ENCODE results near the gene CTPS2.

The CTPS2 gene

GRCh38 chrX:16658284-16658683 lies 54.2 kb downstream of the CTPS2 start:
- Histone ChIP-seq H3K9me3 (ENCODE audit: control insufficient read depth, insufficient read depth, low read length) (no peaks in the 10 kb centered on the region), H3K27me3 (ENCODE audit: control insufficient read depth, insufficient read depth, low read length) (no peaks in the 10 kb centered on the region), H3K4me3 (ENCODE audit: low read length) (no peak overlapping the region), H3K27ac (ENCODE audit: low read length) (no peak overlapping the region), H3K4me1 (ENCODE audit: control insufficient read depth, insufficient read depth, low read length) (no peaks in the 10 kb centered on the region), H3K36me3 (ENCODE audit: control insufficient read depth, insufficient read depth, low read length) (no peaks in the 10 kb centered on the region; the same call in 1 of the 2 replicates)
- no peak for DNase-seq (ENCODE audit: low read depth, low spot score)
- no CpG with 5 or more reads among the region's 2 CpGs for WGBS (ENCODE audit: insufficient coverage, insufficient read length)

- DNase-seq (ENCODE audit: low read depth, low spot score), result no peak
- Histone ChIP-seq H3K27ac (ENCODE audit: low read length) (no peak overlapping the region), H3K36me3 (ENCODE audit: control insufficient read depth, insufficient read depth, low read length) (no peaks in the 10 kb centered on the region; the same call in 1 of the 2 replicates), H3K4me3 (ENCODE audit: low read length) (no peak overlapping the region), H3K4me1 (ENCODE audit: control insufficient read depth, insufficient read depth, low read length) (no peaks in the 10 kb centered on the region), H3K9me3 (ENCODE audit: control insufficient read depth, insufficient read depth, low read length) (no peaks in the 10 kb centered on the region), H3K27me3 (ENCODE audit: control insufficient read depth, insufficient read depth, low read length) (no peaks in the 10 kb centered on the region)
- WGBS (ENCODE audit: insufficient coverage, insufficient read length), result no CpG with 5 or more reads among the region's 3 CpGs
These were observed 58.4 kb downstream of the CTPS2 start for GRCh38 chrX:16654093-16654492.

- H3K9me3 ChIP-seq (ENCODE audit: control insufficient read depth, insufficient read depth, low read length), result no peaks in the 10 kb centered on the region
- H3K27ac ChIP-seq (ENCODE audit: low read length), result no peak overlapping the region
- DNase-seq (ENCODE audit: low read depth, low spot score), result no peak
- H3K4me1 ChIP-seq (ENCODE audit: control insufficient read depth, insufficient read depth, low read length), result no peaks in the 10 kb centered on the region
- no peaks in the 10 kb centered on the region; the same call in 1 of the 2 replicates for H3K36me3 ChIP-seq (ENCODE audit: control insufficient read depth, insufficient read depth, low read length)
- no peak overlapping the region for H3K4me3 ChIP-seq (ENCODE audit: low read length)
- whole genome bisulfite sequencing (ENCODE audit: insufficient coverage, insufficient read length), result no CpG with 5 or more reads among the region's 7 CpGs
- no peaks in the 10 kb centered on the region for H3K27me3 ChIP-seq (ENCODE audit: control insufficient read depth, insufficient read depth, low read length)
These were observed 59.0 kb downstream of the CTPS2 start for GRCh38 chrX:16653424-16653823.

- WGBS (ENCODE audit: insufficient coverage, insufficient read length), result no CpG with 5 or more reads among the region's 4 CpGs
- no peaks in the 10 kb centered on the region for H3K4me1 ChIP-seq (ENCODE audit: control insufficient read depth, insufficient read depth, low read length)
- H3K4me3 ChIP-seq (ENCODE audit: low read length), result no peak overlapping the region
- H3K9me3 ChIP-seq (ENCODE audit: control insufficient read depth, insufficient read depth, low read length), result no peaks in the 10 kb centered on the region
- no peaks in the 10 kb centered on the region for H3K27me3 ChIP-seq (ENCODE audit: control insufficient read depth, insufficient read depth, low read length)
- H3K36me3 ChIP-seq (ENCODE audit: control insufficient read depth, insufficient read depth, low read length), result no peaks in the 10 kb centered on the region; the same call in 1 of the 2 replicates
- DNase-seq (ENCODE audit: low read depth, low spot score), result no peak
- no peak overlapping the region for H3K27ac ChIP-seq (ENCODE audit: low read length)
These were observed 61.0 kb downstream of the CTPS2 start for GRCh38 chrX:16651391-16652024.

GRCh38 chrX:16649858-16650257 lies 62.6 kb downstream of the CTPS2 start, which contains the start of gene S100G:
Gene S100G (plus strand): TSS chrX:16650158. CDS start chrX:16651007, 849 bp downstream.
- no peaks in the 10 kb centered on the region for H3K27me3 ChIP-seq (ENCODE audit: control insufficient read depth, insufficient read depth, low read length)
- no peak for DNase-seq (ENCODE audit: low read depth, low spot score)
- H3K4me3 ChIP-seq (ENCODE audit: low read length), result no peak within 1 kb of the TSS
- no peaks in the 10 kb centered on the region for H3K9me3 ChIP-seq (ENCODE audit: control insufficient read depth, insufficient read depth, low read length)
- H3K27ac ChIP-seq (ENCODE audit: low read length), result no peak within 1 kb of the TSS
- H3K36me3 ChIP-seq (ENCODE audit: control insufficient read depth, insufficient read depth, low read length), result no peaks in the 10 kb centered on the region; the same call in 1 of the 2 replicates
- no peaks in the 10 kb centered on the region for H3K4me1 ChIP-seq (ENCODE audit: control insufficient read depth, insufficient read depth, low read length)
- no CpG with 5 or more reads among the region's 4 CpGs for WGBS (ENCODE audit: insufficient coverage, insufficient read length)

GRCh38 chrX:16646366-16647138 lies 65.9 kb downstream of the CTPS2 start:
- WGBS (ENCODE audit: insufficient coverage, insufficient read length), result no CpG with 5 or more reads among the region's 4 CpGs
- no peaks in the 10 kb centered on the region for H3K9me3 ChIP-seq (ENCODE audit: control insufficient read depth, insufficient read depth, low read length)

GRCh38 chrX:16643176-16643575 lies 69.3 kb downstream of the CTPS2 start:
- H3K27me3 ChIP-seq (ENCODE audit: control insufficient read depth, insufficient read depth, low read length), result no peaks in the 10 kb centered on the region
- H3K27ac ChIP-seq (ENCODE audit: low read length), result no peak overlapping the region
- H3K4me3 ChIP-seq (ENCODE audit: low read length), result no peak overlapping the region
- H3K36me3 ChIP-seq (ENCODE audit: control insufficient read depth, insufficient read depth, low read length), result no peaks in the 10 kb centered on the region
- peaks cover 1% of the 10 kb centered on the region; the same call in 1 of the 2 replicates for H3K4me1 ChIP-seq (ENCODE audit: control insufficient read depth, insufficient read depth, low read length)
- no peaks in the 10 kb centered on the region for H3K9me3 ChIP-seq (ENCODE audit: control insufficient read depth, insufficient read depth, low read length)
- no peak for DNase-seq (ENCODE audit: low read depth, low spot score)
- no CpG with 5 or more reads among the region's 5 CpGs for WGBS (ENCODE audit: insufficient coverage, insufficient read length)

More at GRCh38 chrX:16646366-16647138, 65.9 kb downstream of the CTPS2 start:
- Histone ChIP-seq H3K4me1 (ENCODE audit: control insufficient read depth, insufficient read depth, low read length) (peaks cover 1% of the 10 kb centered on the region; the same call in 1 of the 2 replicates), H3K36me3 (ENCODE audit: control insufficient read depth, insufficient read depth, low read length) (no peaks in the 10 kb centered on the region), H3K27me3 (ENCODE audit: control insufficient read depth, insufficient read depth, low read length) (no peaks in the 10 kb centered on the region), H3K4me3 (ENCODE audit: low read length) (no peak overlapping the region), H3K27ac (ENCODE audit: low read length) (no peak overlapping the region)
- no peak for DNase-seq (ENCODE audit: low read depth, low spot score)

GRCh38 chrX:16640823-16641222 lies 71.6 kb downstream of the CTPS2 start:
- no peak overlapping the region for H3K4me3 ChIP-seq (ENCODE audit: low read length)
- no peak for DNase-seq (ENCODE audit: low read depth, low spot score)
- H3K9me3 ChIP-seq (ENCODE audit: control insufficient read depth, insufficient read depth, low read length), result no peaks in the 10 kb centered on the region
- H3K27me3 ChIP-seq (ENCODE audit: control insufficient read depth, insufficient read depth, low read length), result no peaks in the 10 kb centered on the region
- peaks cover 1% of the 10 kb centered on the region; the same call in 1 of the 2 replicates for H3K4me1 ChIP-seq (ENCODE audit: control insufficient read depth, insufficient read depth, low read length)
- H3K36me3 ChIP-seq (ENCODE audit: control insufficient read depth, insufficient read depth, low read length), result no peaks in the 10 kb centered on the region
- H3K27ac ChIP-seq (ENCODE audit: low read length), result no peak overlapping the region
- WGBS (ENCODE audit: insufficient coverage, insufficient read length), result no CpG with 5 or more reads among the region's 4 CpGs

- WGBS (ENCODE audit: insufficient coverage, insufficient read length), result no CpG with 5 or more reads among the region's 6 CpGs
- Histone ChIP-seq H3K27ac (ENCODE audit: low read length) (no peak overlapping the region), H3K4me1 (ENCODE audit: control insufficient read depth, insufficient read depth, low read length) (peaks cover 1% of the 10 kb centered on the region; the same call in 1 of the 2 replicates), H3K9me3 (ENCODE audit: control insufficient read depth, insufficient read depth, low read length) (no peaks in the 10 kb centered on the region), H3K27me3 (ENCODE audit: control insufficient read depth, insufficient read depth, low read length) (no peaks in the 10 kb centered on the region), H3K4me3 (ENCODE audit: low read length) (no peak overlapping the region), H3K36me3 (ENCODE audit: control insufficient read depth, insufficient read depth, low read length) (no peaks in the 10 kb centered on the region)
- DNase-seq (ENCODE audit: low read depth, low spot score), result no peak
These were observed 72.5 kb downstream of the CTPS2 start for GRCh38 chrX:16639966-16640365.

- H3K27ac ChIP-seq (ENCODE audit: low read length), result no peak overlapping the region
- H3K36me3 ChIP-seq (ENCODE audit: control insufficient read depth, insufficient read depth, low read length), result no peaks in the 10 kb centered on the region
- WGBS (ENCODE audit: insufficient coverage, insufficient read length), result no CpG with 5 or more reads among the region's 7 CpGs
- H3K4me3 ChIP-seq (ENCODE audit: low read length), result no peak overlapping the region
- H3K4me1 ChIP-seq (ENCODE audit: control insufficient read depth, insufficient read depth, low read length), result no peaks in the 10 kb centered on the region; the same call in 1 of the 2 replicates
- DNase-seq (ENCODE audit: low read depth, low spot score), result no peak
- H3K27me3 ChIP-seq (ENCODE audit: control insufficient read depth, insufficient read depth, low read length), result no peaks in the 10 kb centered on the region
- no peaks in the 10 kb centered on the region for H3K9me3 ChIP-seq (ENCODE audit: control insufficient read depth, insufficient read depth, low read length)
These were observed 73.9 kb downstream of the CTPS2 start for GRCh38 chrX:16638533-16638932.
